Urinary bladder (tissue), 4 donors: ENCODE results near the gene OSBPL2. TPM values are rescaled to one million over a fixed set of nuclear protein-coding genes. Genes with fewer than 3 reads are reported as not detected.

Experiments
- DNase-seq: peaks from one replicate; pipeline ENCODE4 v3.0.0-alpha.2; 2015; ENCODE audit errors: extremely low spot score
- H3K27ac ChIP-seq: one replicate; pipeline ENCODE4 v1.5.1; 2013; ENCODE audit warnings: low read depth, mild to moderate bottlenecking, moderate library complexity
- H3K36me3 ChIP-seq: one replicate; pipeline ENCODE4 v1.6.1; 2013; ENCODE audit warnings: mild to moderate bottlenecking, moderate library complexity; ENCODE audit not compliant: insufficient read depth
- H3K4me1 ChIP-seq: one replicate; pipeline ENCODE4 v1.6.1; 2013; ENCODE audit warnings: mild to moderate bottlenecking, moderate library complexity; ENCODE audit not compliant: insufficient read depth
- H3K4me3 ChIP-seq: one replicate; pipeline ENCODE4 v1.5.1; 2013; ENCODE audit warnings: low read depth, low read length
- WGBS: extraction: QIAGEN DNeasy Blood & Tissue Kit; methylation state at CpG from one replicate; pipeline ENCODE4 v1.1.7; 2013; 5-methylcytosine and 5-hydroxymethylcytosine counted together
- polyA plus RNA-seq: library from polyadenylated mRNA; stranded (reverse); fragments of 200-250 nt; gene quantifications from one replicate; pipeline ENCODE4 v1.2.3, GENCODE V29; 2013
- total RNA-seq: library from RNA; depleted of rRNA; stranded (reverse); fragments of >200 nt; gene quantifications from one replicate; pipeline ENCODE4 v1.2.3, GENCODE V29; 2014
- donor health status: healthy with polysubstance abuse.
- donor health status: healthy.

Gene OSBPL2
- total and polyA plus RNA-seq, 2 donors, result 24.7 to 40.1 TPM

- no peak for DNase-seq
- H3K4me3 ChIP-seq, result no peak overlapping the region
- H3K4me1 ChIP-seq, result no peaks in the 10 kb centered on the region
- WGBS, result 89% methylated on average over 16 of the region's 16 CpGs
- H3K36me3 ChIP-seq, result peaks cover 11% of the 10 kb centered on the region
- no peak overlapping the region for H3K27ac ChIP-seq
Measured at GRCh38 chr20:62332421-62332820, 94.1 kb downstream of the OSBPL2 start.

GRCh38 chr20:62332989-62333819 lies 94.9 kb downstream of the OSBPL2 start:
- H3K27ac ChIP-seq, result no peak overlapping the region
- DNase-seq, result no peak
- H3K4me1 ChIP-seq, result no peaks in the 10 kb centered on the region
- no peak overlapping the region for H3K4me3 ChIP-seq
- peaks cover 11% of the 10 kb centered on the region for H3K36me3 ChIP-seq
- 90% methylated on average over 34 of the region's 34 CpGs for WGBS

GRCh38 chr20:62333820-62334595 lies 95.7 kb downstream of the OSBPL2 start:
- no peak overlapping the region for H3K4me3 ChIP-seq
- DNase-seq, result no peak
- no peaks in the 10 kb centered on the region for H3K4me1 ChIP-seq
- 90% methylated on average over 37 of the region's 37 CpGs for WGBS
- peaks cover 11% of the 10 kb centered on the region for H3K36me3 ChIP-seq
- no peak overlapping the region for H3K27ac ChIP-seq

GRCh38 chr20:62334881-62335280 lies 96.6 kb downstream of the OSBPL2 start:
- H3K4me3 ChIP-seq, result no peak overlapping the region
- no peak overlapping the region for H3K27ac ChIP-seq
- peaks cover 9% of the 10 kb centered on the region for H3K36me3 ChIP-seq
- no peaks in the 10 kb centered on the region for H3K4me1 ChIP-seq
- no peak for DNase-seq
- WGBS, result 90% methylated on average over 13 of the region's 13 CpGs

GRCh38 chr20:62335532-62335931 lies 97.2 kb downstream of the OSBPL2 start:
- H3K27ac ChIP-seq, result no peak overlapping the region
- no peak overlapping the region for H3K4me3 ChIP-seq
- no peaks in the 10 kb centered on the region for H3K4me1 ChIP-seq
- no peak for DNase-seq
- 85% methylated on average over 6 of the region's 6 CpGs for WGBS
- peaks cover 9% of the 10 kb centered on the region for H3K36me3 ChIP-seq

- WGBS, result 82% methylated on average over 11 of the region's 11 CpGs
- H3K4me1 ChIP-seq, result no peaks in the 10 kb centered on the region
- no peak overlapping the region for H3K27ac ChIP-seq
- peaks cover 9% of the 10 kb centered on the region for H3K36me3 ChIP-seq
- DNase-seq, result no peak
- no peak overlapping the region for H3K4me3 ChIP-seq
Measured at GRCh38 chr20:62336329-62336728, 98.0 kb downstream of the OSBPL2 start.

- no peak overlapping the region for H3K4me3 ChIP-seq
- no peaks in the 10 kb centered on the region for H3K4me1 ChIP-seq
- no peak for DNase-seq
- no peak overlapping the region for H3K27ac ChIP-seq
- 93% methylated on average over 53 of the region's 53 CpGs for WGBS
- peaks cover 9% of the 10 kb centered on the region for H3K36me3 ChIP-seq
Measured at GRCh38 chr20:62336775-62337557, 98.6 kb downstream of the OSBPL2 start.

GRCh38 chr20:62337558-62338293 lies 99.4 kb downstream of the OSBPL2 start:
- no peak overlapping the region for H3K4me3 ChIP-seq
- H3K36me3 ChIP-seq, result peaks cover 9% of the 10 kb centered on the region
- 89% methylated on average over 34 of the region's 34 CpGs for WGBS
- no peak overlapping the region for H3K27ac ChIP-seq
- DNase-seq, result no peak
- H3K4me1 ChIP-seq, result no peaks in the 10 kb centered on the region

GRCh38 chr20:62338294-62338620 lies 99.9 kb downstream of the OSBPL2 start:
- H3K27ac ChIP-seq, result no peak overlapping the region
- no peak for DNase-seq
- H3K36me3 ChIP-seq, result peaks cover 9% of the 10 kb centered on the region
- WGBS, result 95% methylated on average over 16 of the region's 16 CpGs
- no peak overlapping the region for H3K4me3 ChIP-seq
- no peaks in the 10 kb centered on the region for H3K4me1 ChIP-seq

GRCh38 chr20:62339647-62340062 lies 101.3 kb downstream of the OSBPL2 start:
- Histone ChIP-seq H3K27ac (no peak overlapping the region), H3K4me3 (no peak overlapping the region)

GRCh38 chr20:62342910-62343309 lies 104.6 kb downstream of the OSBPL2 start:
- WGBS, result 57% methylated on average over 10 of the region's 10 CpGs
- no peak for DNase-seq
- no peak overlapping the region for H3K4me3 ChIP-seq
- no peak overlapping the region for H3K27ac ChIP-seq
- no peaks in the 10 kb centered on the region for H3K36me3 ChIP-seq
- no peaks in the 10 kb centered on the region for H3K4me1 ChIP-seq

More at GRCh38 chr20:62339647-62340062, 101.3 kb downstream of the OSBPL2 start:
- H3K36me3 ChIP-seq, result peaks cover 2% of the 10 kb centered on the region
- no peaks in the 10 kb centered on the region for H3K4me1 ChIP-seq
- no peak for DNase-seq
- 81% methylated on average over 14 of the region's 14 CpGs for WGBS

GRCh38 chr20:62344092-62344491 lies 105.8 kb downstream of the OSBPL2 start:
- no peaks in the 10 kb centered on the region for H3K36me3 ChIP-seq

GRCh38 chr20:62344782-62345181 lies 106.5 kb downstream of the OSBPL2 start:
- H3K27ac ChIP-seq, result no peak overlapping the region
- DNase-seq, result no peak
- no peak overlapping the region for H3K4me3 ChIP-seq
- WGBS, result 77% methylated on average over 10 of the region's 10 CpGs
- H3K36me3 ChIP-seq, result no peaks in the 10 kb centered on the region
- no peaks in the 10 kb centered on the region for H3K4me1 ChIP-seq

More at GRCh38 chr20:62344092-62344491, 105.8 kb downstream of the OSBPL2 start:
- WGBS, result 90% methylated on average over 5 of the region's 5 CpGs
- H3K4me1 ChIP-seq, result no peaks in the 10 kb centered on the region
- no peak overlapping the region for H3K4me3 ChIP-seq
- no peak for DNase-seq
- no peak overlapping the region for H3K27ac ChIP-seq
